H9 (cell line): Measurements from ENCODE around the gene DCTN2. TPM values are rescaled to one million over a fixed set of nuclear protein-coding genes. Genes with fewer than 3 reads are reported as not detected.

Source experiments
- DNase-seq: peaks from one replicate; pipeline ENCODE4 v3.0.0-alpha.2; 2017
- H2AFZ ChIP-seq: one replicate; pipeline ENCODE4 v1.6.1; 2013; ENCODE audit warnings: mild to moderate bottlenecking, low read length, control low read depth, moderate library complexity
- H2AK5ac ChIP-seq: 2 replicates; pipeline ENCODE4 v1.6.1; 2013; ENCODE audit warnings: low read length, control low read depth, mixed read lengths; ENCODE audit not compliant: insufficient read length
- H2BK120ac ChIP-seq: one replicate; pipeline ENCODE4 v1.6.1; 2013; ENCODE audit warnings: low read depth, mild to moderate bottlenecking, low read length, control low read depth, inconsistent platforms; ENCODE audit not compliant: poor library complexity, severe bottlenecking
- H2BK12ac ChIP-seq: 2 replicates; pipeline ENCODE4 v1.6.1; 2013; ENCODE audit warnings: low read length, control low read depth, mixed read lengths, low read depth; ENCODE audit not compliant: insufficient read length
- H2BK15ac ChIP-seq: 2 replicates; pipeline ENCODE4 v1.6.1; 2013; ENCODE audit warnings: low read depth, low read length, control low read depth
- H2BK20ac ChIP-seq: one replicate; pipeline ENCODE4 v1.6.1; 2013; ENCODE audit warnings: low read depth, mild to moderate bottlenecking, low read length, control low read depth, inconsistent platforms; ENCODE audit not compliant: poor library complexity, severe bottlenecking
- H2BK5ac ChIP-seq: 2 replicates; pipeline ENCODE4 v1.6.1; 2013; ENCODE audit warnings: low read length, control low read depth, mixed read lengths; ENCODE audit not compliant: insufficient read length
- H3K14ac ChIP-seq: 2 replicates; pipeline ENCODE4 v1.6.1; 2013; ENCODE audit warnings: low read length, control low read depth; ENCODE audit not compliant: insufficient read depth
- H3K18ac ChIP-seq: 2 replicates; pipeline ENCODE4 v1.6.1; 2013; ENCODE audit warnings: low read depth, mild to moderate bottlenecking, mixed read lengths, low read length, control low read depth; ENCODE audit not compliant: insufficient read length
- H3K23ac ChIP-seq: 2 replicates; pipeline ENCODE4 v1.6.1; 2013; ENCODE audit warnings: low read length, control low read depth, mixed read lengths, low read depth; ENCODE audit not compliant: insufficient read length
- H3K23me2 ChIP-seq: 2 replicates; pipeline ENCODE4 v1.6.1; 2013; ENCODE audit warnings: low read depth, mild to moderate bottlenecking, mixed read lengths, low read length, control low read depth; ENCODE audit not compliant: insufficient read length, poor library complexity, severe bottlenecking
- H3K27ac ChIP-seq: 2 replicates; pipeline ENCODE4 v1.5.1; 2013; ENCODE audit warnings: low read length, control low read depth, mixed read lengths, low read depth; ENCODE audit not compliant: insufficient read length
- H3K27me3 ChIP-seq: 2 replicates; pipeline ENCODE4 v1.6.1; 2013; ENCODE audit warnings: low read length, control low read depth, inconsistent platforms; ENCODE audit not compliant: insufficient read depth
- H3K4ac ChIP-seq: 2 replicates; pipeline ENCODE4 v1.6.1; 2013; ENCODE audit warnings: low read depth, mild to moderate bottlenecking, control low read depth, inconsistent platforms, low read length, moderate library complexity
- H3K4me1 ChIP-seq: 2 replicates; pipeline ENCODE4 v1.6.1; 2013; ENCODE audit warnings: low read length, control low read depth, inconsistent platforms; ENCODE audit not compliant: insufficient read depth
- H3K4me2 ChIP-seq: 2 replicates; pipeline ENCODE4 v1.6.1; 2013; ENCODE audit warnings: low read length, control low read depth, mixed read lengths; ENCODE audit not compliant: insufficient read length, insufficient read depth
- H3K56ac ChIP-seq: 2 replicates; pipeline ENCODE4 v1.6.1; 2013; ENCODE audit warnings: low read depth, mild to moderate bottlenecking, mixed read lengths, low read length, control low read depth; ENCODE audit not compliant: insufficient read length
- H3K79me1 ChIP-seq: 2 replicates; pipeline ENCODE4 v1.6.1; 2013; ENCODE audit warnings: low read depth, mild to moderate bottlenecking, moderate library complexity, low read length, control low read depth, inconsistent platforms; ENCODE audit not compliant: insufficient read depth, poor library complexity, severe bottlenecking
- H3K79me2 ChIP-seq: 2 replicates; pipeline ENCODE4 v1.6.1; 2013; ENCODE audit warnings: low read length, control low read depth, inconsistent platforms; ENCODE audit not compliant: insufficient read depth
- H3K9ac ChIP-seq: 2 replicates; pipeline ENCODE4 v1.6.1; 2013; ENCODE audit warnings: low read length, control low read depth, mixed read lengths; ENCODE audit not compliant: insufficient read length; ENCODE audit errors: extremely low read depth
- H3K9me3 ChIP-seq: one replicate; pipeline ENCODE4 v1.6.1; 2013; ENCODE audit warnings: low read depth, low read length, inconsistent platforms; ENCODE audit not compliant: control insufficient read depth
- H3T11ph ChIP-seq: one replicate; pipeline ENCODE4 v1.6.1; 2013; ENCODE audit warnings: mild to moderate bottlenecking, low read length, control low read depth, inconsistent platforms
- H4K20me1 ChIP-seq: one replicate; pipeline ENCODE4 v1.6.1; 2013; ENCODE audit not compliant: control insufficient read depth, insufficient read length, insufficient read depth
- H4K5ac ChIP-seq: 2 replicates; pipeline ENCODE4 v1.6.1; 2013; ENCODE audit warnings: low read depth, mild to moderate bottlenecking, mixed read lengths, low read length, control low read depth; ENCODE audit not compliant: insufficient read length
- H4K8ac ChIP-seq: replicated peaks from 2 replicates; pipeline ENCODE4 v1.6.1; 2013; ENCODE audit warnings: low read length, control low read depth, mixed read lengths, low read depth; ENCODE audit not compliant: insufficient read length
- H4K91ac ChIP-seq: 2 replicates; pipeline ENCODE4 v1.6.1; 2013; ENCODE audit warnings: low read depth, mild to moderate bottlenecking, moderate library complexity, mixed read lengths, low read length, control low read depth; ENCODE audit not compliant: insufficient read length
- H3K27ac Mint-ChIP-seq, 3 experiments: 2 replicates in 2 of 3; 3 replicates in 1 of 3; pipeline ENCODE4 v1.8.0; 2020 to 2021; ENCODE audit warnings: mixed read lengths in 3 of 3, mild to moderate bottlenecking in 1 of 3, moderate library complexity in 1 of 3
- H3K27me3 Mint-ChIP-seq: 2 replicates; pipeline ENCODE4 v1.8.0; 2021; ENCODE audit warnings: low read depth, mild to moderate bottlenecking, moderate library complexity, mixed read lengths
- H3K36me3 Mint-ChIP-seq, 3 experiments: 2 replicates in 2 of 3; 3 replicates in 1 of 3; pipeline ENCODE4 v1.8.0; 2020 to 2021; ENCODE audit warnings: low read depth in 3 of 3, mixed read lengths in 3 of 3; ENCODE audit not compliant: insufficient read depth in 1 of 3
- H3K4me1 Mint-ChIP-seq, 2 experiments: 2 replicates each; pipeline ENCODE4 v1.8.0; 2020; ENCODE audit warnings: mixed read lengths in 2 of 2
- H3K4me3 Mint-ChIP-seq, 2 experiments: 2 replicates in 1 of 2; 3 replicates in 1 of 2; pipeline ENCODE4 v1.8.0; 2020 to 2021; ENCODE audit warnings: mild to moderate bottlenecking in 2 of 2, mixed read lengths in 2 of 2, moderate library complexity in 1 of 2
- H3K9me3 Mint-ChIP-seq, 2 experiments: 2 replicates in 1 of 2; 3 replicates in 1 of 2; pipeline ENCODE4 v1.8.0; 2020; ENCODE audit warnings: mild to moderate bottlenecking in 2 of 2, mixed read lengths in 2 of 2, moderate library complexity in 1 of 2
- WGBS: extraction: QIAGEN DNeasy Blood & Tissue Kit; methylation state at CpG from one replicate; pipeline ENCODE4 v1.1.7; 2013; ENCODE audit warnings: missing lambda C conversion rate, low lambda C conversion rate, mixed read lengths; ENCODE audit not compliant: insufficient read length; ENCODE audit errors: extremely low coverage; 5-methylcytosine and 5-hydroxymethylcytosine counted together
- total RNA-seq: library from RNA; stranded (reverse); gene quantifications from 2 replicates; pipeline ENCODE4 v1.2.1, GENCODE V29; 2021
- TF ChIP-seq, protein P1 (sequence below): fragments of 200-600 bp; sonication (generic); conservative IDR thresholded peaks from 3 replicates; pipeline ENCODE4 v1.8.0; 2021; ENCODE audit warnings: antibody characterized with exemption, mild to moderate bottlenecking

The DCTN2 gene
- total RNA-seq, 1 experiment from 2014 or later = 97.7 TPM

DNA sequence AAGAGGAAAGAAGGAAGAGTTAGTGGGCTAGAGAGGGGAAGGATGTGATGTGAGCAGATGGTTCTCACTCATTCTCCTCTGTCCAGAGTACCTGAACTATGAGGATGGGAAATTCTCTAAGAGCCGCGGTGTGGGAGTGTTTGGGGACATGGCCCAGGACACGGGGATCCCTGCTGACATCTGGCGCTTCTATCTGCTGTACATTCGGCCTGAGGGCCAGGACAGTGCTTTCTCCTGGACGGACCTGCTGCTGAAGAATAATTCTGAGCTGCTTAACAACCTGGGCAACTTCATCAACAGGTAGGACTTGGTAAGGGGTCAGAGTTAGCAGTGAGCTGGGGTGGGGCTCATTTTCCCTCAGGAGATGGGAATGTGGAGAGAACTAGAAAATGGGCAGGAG, 34.3 kb downstream of the DCTN2 start:
- no peak overlapping the region for H3K4me3 Mint-ChIP-seq
- Histone ChIP-seq H3K9me3 (no peaks in the 10 kb centered on the region), H4K91ac (no peak overlapping the region), H3K4me1 (no peaks in the 10 kb centered on the region), H2AFZ (no peak overlapping the region), H3K4ac (no peak overlapping the region), H3K23ac (no peak overlapping the region), H2BK15ac (no peak overlapping the region), H4K8ac (no peak overlapping the region), H3K4me2 (no peak overlapping the region), H3K79me1 (no peaks in the 10 kb centered on the region), H3K56ac (no peak overlapping the region), H3K9ac (no peak overlapping the region), H2BK20ac (no peak overlapping the region), H3K18ac (no peak overlapping the region), H4K20me1 (no peaks in the 10 kb centered on the region), H3K79me2 (0 out of 2 replicates have a peak, but pooled peaks cover 1% of the 10 kb centered on the region), H2BK12ac (no peak overlapping the region), H2BK5ac (no peak overlapping the region), H2AK5ac (no peak overlapping the region), H2BK120ac (no peak overlapping the region), H3K14ac (no peak overlapping the region), H3K27ac (no peak overlapping the region), H4K5ac (no peak overlapping the region), H3T11ph (no peak overlapping the region), H3K27me3 (no peaks in the 10 kb centered on the region), H3K23me2 (no peaks in the 10 kb centered on the region)
- H3K27me3 Mint-ChIP-seq = 0 out of 2 replicates have a peak, but pooled peaks cover 2% of the 10 kb centered on the region
- peaks cover 0 to 2% of the 10 kb centered on the region in 2 experiments; a peak in 1 of 5 replicates for H3K9me3 Mint-ChIP-seq
- no CpG with 5 or more reads among the region's 6 CpGs for WGBS
- H3K4me1 Mint-ChIP-seq = peaks cover 2% of the 10 kb centered on the region in 2 experiments; a peak in 3 of 4 replicates
- peaks cover 74 to 94% (median 82%) of the 10 kb centered on the region in 3 experiments; a peak in 6 of 7 replicates for H3K36me3 Mint-ChIP-seq
- no peak overlapping the region for H3K27ac Mint-ChIP-seq
- TF ChIP-seq, protein P1, sequence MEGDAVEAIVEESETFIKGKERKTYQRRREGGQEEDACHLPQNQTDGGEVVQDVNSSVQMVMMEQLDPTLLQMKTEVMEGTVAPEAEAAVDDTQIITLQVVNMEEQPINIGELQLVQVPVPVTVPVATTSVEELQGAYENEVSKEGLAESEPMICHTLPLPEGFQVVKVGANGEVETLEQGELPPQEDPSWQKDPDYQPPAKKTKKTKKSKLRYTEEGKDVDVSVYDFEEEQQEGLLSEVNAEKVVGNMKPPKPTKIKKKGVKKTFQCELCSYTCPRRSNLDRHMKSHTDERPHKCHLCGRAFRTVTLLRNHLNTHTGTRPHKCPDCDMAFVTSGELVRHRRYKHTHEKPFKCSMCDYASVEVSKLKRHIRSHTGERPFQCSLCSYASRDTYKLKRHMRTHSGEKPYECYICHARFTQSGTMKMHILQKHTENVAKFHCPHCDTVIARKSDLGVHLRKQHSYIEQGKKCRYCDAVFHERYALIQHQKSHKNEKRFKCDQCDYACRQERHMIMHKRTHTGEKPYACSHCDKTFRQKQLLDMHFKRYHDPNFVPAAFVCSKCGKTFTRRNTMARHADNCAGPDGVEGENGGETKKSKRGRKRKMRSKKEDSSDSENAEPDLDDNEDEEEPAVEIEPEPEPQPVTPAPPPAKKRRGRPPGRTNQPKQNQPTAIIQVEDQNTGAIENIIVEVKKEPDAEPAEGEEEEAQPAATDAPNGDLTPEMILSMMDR = no peak
- no peak for DNase-seq
